WTC11 (cell line): Measurements from ENCODE around the gene HYAL2. TPM values are rescaled to one million over a fixed set of nuclear protein-coding genes. Genes with fewer than 3 reads are reported as not detected.
A peak's percentile ranks its signal among the peaks of the same experiment; 100 is the strongest.

Source experiments
- ATAC-seq: fragments of 200-7000 bp; cut with Tn5 transposase; 2 replicates; pipeline ENCODE4 v1.10.0; 2021; ENCODE audit warnings: mild to moderate bottlenecking, moderate library complexity
- CTCF ChIA-PET: fragments of 300-600 bp; sonication (Branson Sonifier 250); formaldehyde crosslinking; loops from one replicate; lab custom pipeline; 2021; ENCODE audit warnings: antibody characterized with exemption; lab: Charles Lee
- POLR2A ChIA-PET: fragments of 350-600 bp; sonication (Branson Sonifier 250); formaldehyde crosslinking; loops from one replicate; lab custom pipeline; 2021; ENCODE audit warnings: antibody characterized with exemption; lab: Charles Lee
- DNase-seq: peaks from one replicate; pipeline ENCODE4 v3.0.0; 2021; ENCODE audit warnings: low spot score
- H3K27ac Mint-ChIP-seq: 2 replicates; pipeline ENCODE4 v1.8.0; 2021; ENCODE audit warnings: mixed read lengths
- H3K27me3 Mint-ChIP-seq: 2 replicates; pipeline ENCODE4 v1.8.0; 2021; ENCODE audit warnings: low read depth, mild to moderate bottlenecking, moderate library complexity, mixed read lengths
- H3K36me3 Mint-ChIP-seq: 2 replicates; pipeline ENCODE4 v1.8.0; 2021; ENCODE audit warnings: mixed read lengths
- H3K4me1 Mint-ChIP-seq: 2 replicates; pipeline ENCODE4 v1.8.0; 2022; ENCODE audit warnings: mixed read lengths
- H3K4me3 Mint-ChIP-seq: 2 replicates; pipeline ENCODE4 v1.8.0; 2021; ENCODE audit warnings: mild to moderate bottlenecking, moderate library complexity, mixed read lengths
- H3K9me3 Mint-ChIP-seq: 2 replicates; pipeline ENCODE4 v1.8.0; 2021; ENCODE audit warnings: mixed read lengths
- ARID4B ChIP-seq: sonication (generic); formaldehyde crosslinking; IDR thresholded peaks from 2 replicates; pipeline ENCODE4 v1.8.0; 2023; ENCODE audit warnings: missing genetic modification reagents, mild to moderate bottlenecking, borderline replicate concordance
- ATF3 ChIP-seq: sonication (generic); formaldehyde crosslinking; conservative IDR thresholded peaks from 2 replicates; pipeline ENCODE4 v1.8.1; 2022; ENCODE audit warnings: mild to moderate bottlenecking, missing genetic modification reagents
- CBFB ChIP-seq: sonication (generic); formaldehyde crosslinking; IDR thresholded peaks from 2 replicates; pipeline ENCODE4 v1.8.1; 2022; ENCODE audit warnings: mild to moderate bottlenecking, low read depth, missing genetic modification reagents
- E2F1 ChIP-seq: sonication (generic); formaldehyde crosslinking; IDR thresholded peaks from 2 replicates; pipeline ENCODE4 v1.8.0; 2022; ENCODE audit warnings: mild to moderate bottlenecking, missing genetic modification reagents
- FOXJ3 ChIP-seq: sonication (generic); formaldehyde crosslinking; IDR thresholded peaks from 2 replicates; pipeline ENCODE4 v1.9.0; 2021; ENCODE audit warnings: missing genetic modification reagents, mild to moderate bottlenecking, borderline replicate concordance
- GABPB1 ChIP-seq: sonication (generic); formaldehyde crosslinking; IDR thresholded peaks from 2 replicates; pipeline ENCODE4 v1.8.1; 2023; ENCODE audit warnings: mild to moderate bottlenecking, missing genetic modification reagents
- GRHL2 ChIP-seq: fragments of 250-450 bp; sonication (Bioruptor Pico); IDR thresholded peaks from 2 replicates; pipeline ENCODE4 v1.8.0; 2022; ENCODE audit warnings: mild to moderate bottlenecking, moderate library complexity; ENCODE audit not compliant: insufficient replicate concordance, severe bottlenecking
- GTF2I ChIP-seq: fragments of 250-450 bp; sonication (Bioruptor Pico); conservative IDR thresholded peaks from 2 replicates; pipeline ENCODE4 v1.4.0; 2021; ENCODE audit warnings: mild to moderate bottlenecking
- KAT7 ChIP-seq: sonication (generic); formaldehyde crosslinking; IDR thresholded peaks from 2 replicates; pipeline ENCODE4 v1.8.1; 2023; ENCODE audit warnings: missing genetic modification reagents, mild to moderate bottlenecking, borderline replicate concordance
- MLX ChIP-seq: sonication (generic); formaldehyde crosslinking; IDR thresholded peaks from 2 replicates; pipeline ENCODE4 v1.8.1; 2023; ENCODE audit warnings: mild to moderate bottlenecking, missing genetic modification reagents, moderate library complexity
- MYBL2 ChIP-seq: sonication (generic); formaldehyde crosslinking; IDR thresholded peaks from 2 replicates; pipeline ENCODE4 v1.8.1; 2023; ENCODE audit warnings: mild to moderate bottlenecking, moderate library complexity, missing genetic modification reagents
- NFATC4 ChIP-seq: fragments of 250-450 bp; sonication (Bioruptor Pico); IDR thresholded peaks from 2 replicates; pipeline ENCODE4 v1.9.0; 2021; ENCODE audit warnings: mild to moderate bottlenecking
- OVOL2 ChIP-seq: fragments of 250-450 bp; sonication (Bioruptor Pico); IDR thresholded peaks from 2 replicates; pipeline ENCODE4 v1.9.0; 2021; ENCODE audit warnings: mild to moderate bottlenecking, borderline replicate concordance
- PREB ChIP-seq: sonication (generic); formaldehyde crosslinking; IDR thresholded peaks from 2 replicates; pipeline ENCODE4 v1.8.1; 2022; ENCODE audit warnings: mild to moderate bottlenecking, missing genetic modification reagents, moderate library complexity, borderline replicate concordance
- PRRX2 ChIP-seq: fragments of 250-450 bp; sonication (Bioruptor Pico); IDR thresholded peaks from 2 replicates; pipeline ENCODE4 v1.8.0; 2021; ENCODE audit warnings: mild to moderate bottlenecking
- RELA ChIP-seq: sonication (generic); formaldehyde crosslinking; IDR thresholded peaks from 2 replicates; pipeline ENCODE4 v1.8.1; 2022; ENCODE audit warnings: missing genetic modification reagents, mild to moderate bottlenecking, borderline replicate concordance
- RORB ChIP-seq: fragments of 250-450 bp; sonication (Bioruptor Pico); IDR thresholded peaks from 2 replicates; pipeline ENCODE4 v1.9.0; 2021; ENCODE audit warnings: mild to moderate bottlenecking
- SMAD4 ChIP-seq: sonication (generic); formaldehyde crosslinking; IDR thresholded peaks from 2 replicates; pipeline ENCODE4 v1.8.0; 2022; ENCODE audit warnings: mild to moderate bottlenecking, missing genetic modification reagents
- TEAD4 ChIP-seq: sonication (generic); formaldehyde crosslinking; IDR thresholded peaks from 2 replicates; pipeline ENCODE4 v1.8.0; 2022; ENCODE audit warnings: mild to moderate bottlenecking, missing genetic modification reagents
- USF1 ChIP-seq: sonication (generic); formaldehyde crosslinking; IDR thresholded peaks from 2 replicates; pipeline ENCODE4 v1.8.0; 2022; ENCODE audit warnings: mild to moderate bottlenecking, missing genetic modification reagents
- ZMAT4 ChIP-seq: fragments of 250-450 bp; sonication (Bioruptor Pico); IDR thresholded peaks from 2 replicates; pipeline ENCODE4 v1.9.0; 2021; ENCODE audit warnings: mild to moderate bottlenecking
- ZNF232 ChIP-seq: sonication (generic); formaldehyde crosslinking; IDR thresholded peaks from 2 replicates; pipeline ENCODE4 v1.8.0; 2022; ENCODE audit warnings: mild to moderate bottlenecking, missing genetic modification reagents
- ZNF317 ChIP-seq: sonication (generic); formaldehyde crosslinking; IDR thresholded peaks from 2 replicates; pipeline ENCODE4 v1.8.1; 2023; ENCODE audit warnings: low read depth, mild to moderate bottlenecking, moderate library complexity, missing genetic modification reagents, borderline replicate concordance
- ZNF396 ChIP-seq: fragments of 250-450 bp; sonication (Bioruptor Pico); IDR thresholded peaks from 2 replicates; pipeline ENCODE4 v1.8.0; 2021; ENCODE audit warnings: mild to moderate bottlenecking, moderate library complexity, borderline replicate concordance
- ZNF671 ChIP-seq: fragments of 250-450 bp; sonication (Bioruptor Pico); IDR thresholded peaks from 2 replicates; pipeline ENCODE4 v1.8.0; 2021; ENCODE audit warnings: mild to moderate bottlenecking
- total RNA-seq: library from RNA; stranded (reverse); gene quantifications from 3 replicates; pipeline ENCODE4 v1.2.3, GENCODE V29; 2021

The HYAL2 gene
- total RNA-seq, 1 experiment from 2014 or later: 58.0 TPM

- peak; percentile 72; the same call in 1 of the 2 replicates for TF ChIP-seq ARID4B (CRISPR knock-in tag)
- TF ChIP-seq PRRX2: no peak
- 0 out of 2 replicates have a peak, but pooled peaks have one; percentile 29 for TF ChIP-seq RELA
- TF ChIP-seq KAT7: 0 out of 2 replicates have a peak, but pooled peaks have one; percentile 12
- TF ChIP-seq MLX (CRISPR knock-in tag): no peak
- no peak for TF ChIP-seq OVOL2 (CRISPR knock-in tag)
- no peak for TF ChIP-seq ZNF396 (CRISPR knock-in tag)
- no peak for TF ChIP-seq GTF2I
- TF ChIP-seq ZNF317: no peak
- peak; percentile 72 for TF ChIP-seq GABPB1 (CRISPR knock-in tag)
- no peak for TF ChIP-seq GRHL2 (CRISPR knock-in tag)
- peak; percentile 71; the same call in 1 of the 2 replicates for TF ChIP-seq MYBL2 (CRISPR knock-in tag)
- no peak for TF ChIP-seq RORB (CRISPR knock-in tag)
- no peak for TF ChIP-seq PREB
- TF ChIP-seq ATF3 (CRISPR knock-in tag): no peak
- no peak for TF ChIP-seq ZNF232 (CRISPR knock-in tag)
- TF ChIP-seq SMAD4: no peak
- TF ChIP-seq CBFB (CRISPR knock-in tag): no peak
- no peak for TF ChIP-seq FOXJ3
- TF ChIP-seq, all 79 proteins: peak for 17
Observed at GRCh38 chr3:50358911-50359759, 36.6 kb upstream of the HYAL2 start, which contains the start of gene TMEM115 (continued).

- DNase-seq: no peak
- Mint-ChIP-seq H3K36me3 (peaks cover 14% of the 10 kb centered on the region), H3K27me3 (peaks cover 12% of the 10 kb centered on the region), H3K4me3 (peak overlapping the region; percentile 93), H3K27ac (no peak overlapping the region; the same call in 1 of the 2 replicates), H3K4me1 (peaks cover 24% of the 10 kb centered on the region), H3K9me3 (no peaks in the 10 kb centered on the region)
- CTCF ChIA-PET: no interaction called here
- POLR2A ChIA-PET: no interaction called here
- ATAC-seq: no peak
- TF ChIP-seq NFATC4 (CRISPR knock-in tag) (no peak), ZMAT4 (no peak), TEAD4 (CRISPR knock-in tag) (no peak), ZNF671 (CRISPR knock-in tag) (no peak), PREB (no peak), USF1 (CRISPR knock-in tag) (no peak), E2F1 (CRISPR knock-in tag) (no peak), MLX (CRISPR knock-in tag) (no peak)
Observed at GRCh38 chr3:50358355-50358910, 35.9 kb upstream of the HYAL2 start.
